ENCODE results near the gene SLC27A4.

SLC27A4 gene

GRCh38 chr9:128339761-128340690 is at the start of gene SLC27A4:
Gene SLC27A4, plus strand, starts transcription at chr9:128340527. Its CDS starts 2,606 bp downstream, at chr9:128343133.
- peak; percentile 80 for DNase-seq

DNA sequence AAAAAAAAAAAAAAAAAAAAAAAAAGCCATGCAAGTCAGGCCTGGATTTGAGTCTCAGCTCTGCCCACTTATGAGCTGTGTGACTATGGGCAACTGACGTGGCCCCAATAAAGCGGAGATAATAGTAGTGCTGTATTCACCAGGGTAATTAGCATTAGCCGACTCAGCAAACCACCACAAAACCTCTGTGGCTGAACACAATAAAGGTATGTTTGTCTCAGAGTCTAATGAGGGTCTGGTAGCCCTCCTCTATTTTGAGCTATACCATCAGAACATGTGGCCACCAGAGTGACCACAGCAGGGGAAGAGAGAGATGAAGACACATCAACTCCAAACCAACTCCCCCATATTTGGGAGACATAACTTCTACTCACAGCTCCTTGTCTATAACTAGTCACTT is 48.3 kb upstream of the SLC27A4 start:
- DNase-seq, result no peak

DNA sequence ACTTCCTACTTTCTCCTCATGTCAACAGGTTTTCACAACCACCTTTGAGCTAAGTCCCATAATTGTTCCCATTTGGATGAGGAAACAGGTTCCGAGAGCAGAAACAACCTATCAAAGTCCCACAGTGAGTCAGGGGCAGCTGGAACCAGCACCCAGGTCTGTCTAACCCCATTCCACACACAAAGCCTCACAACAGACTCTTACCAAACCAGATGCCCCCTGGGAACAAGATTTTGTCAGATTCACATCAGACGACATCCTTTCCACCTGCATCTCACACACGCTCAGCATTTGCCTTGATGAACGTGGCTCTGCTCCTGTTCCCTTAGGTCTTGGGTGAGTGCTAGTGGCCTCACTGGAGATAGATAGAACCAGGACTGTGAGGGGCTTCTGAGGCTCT is 47.2 kb upstream of the SLC27A4 start:
- no peak for DNase-seq

DNA sequence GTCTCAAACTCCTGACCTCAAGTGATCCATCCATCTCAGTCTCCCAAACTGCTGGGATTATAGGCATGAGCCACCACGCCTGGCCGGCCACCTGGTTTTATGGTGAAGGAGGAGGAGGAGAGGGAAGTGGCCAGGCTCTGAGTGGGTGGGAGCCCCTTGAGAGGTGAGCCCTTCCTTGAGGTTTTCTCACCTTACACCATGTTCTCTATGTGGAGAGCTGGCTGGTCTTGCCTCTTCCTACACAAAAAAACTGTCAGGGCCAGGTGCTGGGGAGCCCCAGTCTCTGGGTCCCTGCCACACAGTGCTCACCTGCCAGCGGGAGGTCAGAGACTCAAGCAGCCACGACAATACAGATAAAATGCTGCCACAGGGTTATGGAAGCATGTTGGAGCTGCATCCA is 46.2 kb upstream of the SLC27A4 start:
- DNase-seq, result no peak

- no peak for DNase-seq
These were observed 43.7 kb upstream of the SLC27A4 start for GRCh38 chr9:128296340-128297220.

GRCh38 chr9:128297221-128297773 is 43.0 kb upstream of the SLC27A4 start:
- no peak for DNase-seq

DNA sequence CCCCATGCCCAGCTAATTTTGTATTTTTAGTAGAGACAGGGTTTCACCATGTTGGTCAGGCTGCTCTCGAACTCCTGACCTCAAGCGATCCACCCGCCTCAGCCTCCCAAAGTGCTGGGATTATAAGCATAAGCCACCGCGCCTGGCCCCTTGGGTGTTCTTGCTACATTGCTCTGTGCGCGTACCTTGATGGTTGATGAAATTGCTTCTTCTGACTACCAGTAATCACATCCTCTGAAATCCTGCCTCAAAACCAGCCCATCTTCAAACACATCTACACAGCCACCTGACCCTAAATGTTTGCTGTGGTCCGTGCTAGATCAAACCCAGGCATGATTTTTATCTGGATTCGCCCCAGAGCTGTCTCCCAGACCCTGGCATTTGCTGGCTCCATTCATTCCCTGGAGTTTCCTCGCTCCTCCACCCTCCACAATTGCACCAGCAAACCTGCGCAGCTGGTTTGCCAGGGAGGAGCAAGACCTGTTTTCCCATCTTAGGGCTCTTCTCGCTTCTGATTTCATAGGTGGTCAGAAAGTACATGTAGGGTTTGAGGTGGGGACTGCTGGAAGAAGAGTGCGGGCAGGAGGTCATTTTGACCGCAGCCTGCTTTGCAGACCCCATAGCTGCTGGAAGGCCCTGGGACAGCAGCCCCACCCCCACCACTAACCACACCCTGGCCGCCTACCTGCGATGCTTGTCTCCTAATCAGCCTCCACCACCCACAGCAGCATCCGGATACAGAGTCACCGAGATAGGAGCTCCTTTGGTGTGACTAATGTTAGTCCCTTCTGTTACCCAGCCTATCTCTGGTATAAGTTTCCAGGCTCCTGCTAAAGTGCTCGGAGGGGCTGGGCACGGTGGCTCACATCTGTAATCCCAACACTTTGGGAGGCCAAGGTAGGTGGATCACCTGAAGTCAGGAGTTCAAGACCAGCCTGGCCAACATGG is 41.5 kb upstream of the SLC27A4 start:
- no peak for DNase-seq

DNA sequence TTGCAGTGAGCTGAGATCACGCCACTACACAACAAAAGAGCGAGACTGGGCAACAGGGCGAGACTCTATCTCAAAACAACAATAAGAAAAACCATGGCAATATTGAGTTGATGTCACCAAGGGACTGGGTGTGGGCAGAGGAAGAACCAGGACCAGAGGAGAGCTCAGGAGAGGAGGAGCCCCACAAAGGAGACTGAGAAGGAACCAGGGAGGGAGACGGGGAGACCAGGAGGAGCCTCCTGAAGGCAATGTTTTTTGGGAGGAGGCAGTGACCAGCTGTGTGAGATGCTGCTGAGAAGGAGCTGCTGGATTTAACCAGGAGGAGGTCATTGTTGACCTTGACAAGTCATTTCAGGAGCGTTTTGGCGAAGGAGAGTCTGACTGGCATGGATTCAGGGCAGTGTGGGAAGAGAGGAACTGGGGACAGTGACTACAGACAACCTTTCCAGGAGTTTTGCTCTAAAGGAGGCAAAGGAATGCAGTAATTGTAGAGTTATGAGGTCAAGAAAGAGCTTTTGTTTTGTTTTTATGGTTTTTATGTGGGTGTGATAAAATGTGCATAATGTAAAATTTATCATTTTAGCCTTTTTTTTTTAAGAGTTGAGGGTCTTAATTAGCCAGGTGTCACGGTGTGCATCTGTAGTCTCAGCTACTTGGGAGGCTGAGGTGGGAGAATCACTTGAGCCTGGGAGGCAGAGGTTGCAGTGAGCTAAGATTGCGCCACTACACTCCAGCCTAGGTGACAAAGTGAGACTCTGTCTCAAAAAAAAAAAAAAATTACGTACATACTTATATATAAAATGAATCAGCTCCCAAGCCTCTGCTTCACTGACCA is 36.0 kb upstream of the SLC27A4 start:
- DNase-seq, result no peak

- no peak for DNase-seq
These were observed 35.4 kb upstream of the SLC27A4 start for GRCh38 chr9:128304971-128305288.

- no peak for DNase-seq
These were observed 30.8 kb upstream of the SLC27A4 start for GRCh38 chr9:128309551-128309950.

GRCh38 chr9:128310461-128310860 is 29.9 kb upstream of the SLC27A4 start:
- no peak for DNase-seq

DNA sequence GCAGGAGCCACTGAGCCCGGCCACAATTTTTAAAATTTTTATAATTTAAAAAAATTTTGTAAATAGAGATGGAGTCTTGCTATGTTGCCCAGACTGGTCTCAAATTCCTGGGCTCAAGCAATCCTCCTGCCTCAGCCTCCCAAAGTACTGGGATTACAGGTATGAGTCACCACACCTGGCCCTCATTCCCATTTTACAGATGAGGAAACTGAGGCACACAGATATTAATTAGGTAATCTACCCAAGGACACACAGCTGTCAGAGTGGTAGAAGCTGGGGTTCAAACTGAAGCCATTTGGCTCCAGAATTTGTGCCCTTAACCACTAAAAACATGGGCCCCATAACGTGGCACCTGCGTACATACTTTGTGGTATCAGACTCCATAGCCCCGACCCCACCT is 25.6 kb upstream of the SLC27A4 start:
- no peak for DNase-seq

DNA sequence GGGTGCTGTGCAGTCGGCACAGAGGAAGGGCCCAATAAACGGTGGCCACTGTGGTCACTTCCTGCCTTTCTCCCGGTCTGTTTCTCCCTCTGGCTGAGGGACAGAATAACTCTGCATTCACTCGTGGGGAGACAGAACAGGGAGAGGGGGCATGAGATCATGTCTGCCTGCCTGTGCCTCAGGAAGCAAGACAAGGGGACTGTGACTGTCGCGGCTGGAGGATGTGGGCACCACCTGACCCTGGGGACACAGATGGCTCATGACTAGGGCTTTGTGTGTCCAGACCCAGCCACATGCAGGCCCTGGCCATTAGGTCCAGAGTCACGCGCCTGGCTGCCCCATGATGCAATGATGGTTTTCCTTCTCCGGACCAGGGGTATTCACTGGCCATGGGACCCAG is 23.9 kb upstream of the SLC27A4 start:
- DNase-seq, result no peak

DNA sequence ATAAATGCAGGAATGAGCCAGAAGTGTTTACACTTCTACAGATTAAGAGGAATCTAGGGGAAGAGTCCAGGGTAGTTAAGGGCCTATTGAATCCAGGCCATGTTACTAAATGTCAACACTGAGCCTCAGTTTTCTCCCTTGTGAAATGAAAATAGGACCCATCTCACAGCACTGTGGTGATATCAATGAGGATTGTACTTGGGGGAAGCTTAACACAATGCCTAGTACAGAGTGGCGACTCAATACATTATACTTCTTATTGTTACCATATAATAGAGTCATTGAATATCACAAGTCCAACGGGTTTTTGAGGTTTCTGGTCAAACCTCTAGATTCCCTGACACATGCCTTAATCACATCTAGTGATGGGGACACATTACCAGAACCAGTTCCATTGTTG is 22.7 kb upstream of the SLC27A4 start:
- no peak for DNase-seq

DNA sequence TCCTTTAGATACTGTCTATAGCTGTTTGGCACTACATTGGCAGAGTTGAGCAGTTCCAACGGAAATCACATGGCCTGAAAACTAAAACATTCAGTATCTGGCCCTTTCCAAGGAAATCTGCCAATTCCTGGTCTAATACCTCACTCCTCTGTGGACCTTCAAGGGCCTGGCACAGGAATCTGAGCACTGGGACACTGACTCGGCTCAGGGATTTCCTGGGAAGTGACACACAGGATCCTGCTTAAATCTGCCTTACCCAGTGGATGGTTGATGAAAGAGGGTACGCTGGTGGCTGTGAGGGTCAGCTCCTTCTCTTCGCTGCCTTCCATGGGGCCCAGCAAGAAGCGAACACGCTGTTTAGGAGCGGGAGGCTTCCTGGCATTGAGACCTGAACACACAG is 19.0 kb upstream of the SLC27A4 start:
- no peak for DNase-seq

DNA sequence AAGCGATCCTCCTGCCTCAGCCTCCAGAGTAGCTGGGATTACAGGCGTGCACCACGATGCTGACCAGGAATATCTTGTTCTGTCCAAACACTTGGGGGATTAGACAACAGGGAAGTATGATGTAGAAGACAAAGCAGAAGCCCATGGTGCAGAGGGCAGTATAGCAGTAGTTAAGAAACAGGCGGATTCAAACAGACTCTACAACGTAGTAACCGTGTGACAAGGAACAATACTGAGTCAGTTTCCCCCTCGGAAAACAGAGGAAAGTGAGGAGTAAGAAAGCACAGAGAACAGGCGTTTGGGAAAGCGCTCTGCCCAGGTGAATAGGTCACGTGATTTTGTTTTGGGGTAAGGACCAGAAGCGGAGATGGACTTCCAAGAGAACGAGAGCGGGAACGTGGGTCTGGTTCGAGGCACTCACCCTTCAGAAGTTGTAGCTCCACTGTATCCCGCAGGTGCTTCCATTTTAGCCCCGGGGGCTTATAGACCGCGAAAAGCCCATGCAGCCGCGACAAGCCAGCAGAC is 18.4 kb upstream of the SLC27A4 start:
- no peak for DNase-seq

- DNase-seq, result peak; percentile 90 to 92
These were observed 17.7 kb upstream of the SLC27A4 start, which contains the start of the genes COQ4 and TRUB2 for GRCh38 chr9:128322404-128323211. Gene COQ4, plus strand, starts transcription at chr9:128322839. Its CDS starts 20 bp downstream, at chr9:128322859. Gene TRUB2, minus strand, starts transcription at chr9:128322447. Its CDS starts 39 bp downstream, at chr9:128322408.

- DNase-seq, result no peak
These were observed 17.1 kb upstream of the SLC27A4 start for GRCh38 chr9:128323212-128323730.

- no peak for DNase-seq
These were observed 16.5 kb upstream of the SLC27A4 start for GRCh38 chr9:128323791-128324190.

GRCh38 chr9:128324401-128324800 is 15.9 kb upstream of the SLC27A4 start:
- DNase-seq, result no peak

Measured in stimulated activated CD4-positive, alpha-beta T cell treated with anti-CD3 and anti-CD28 coated beads, Interleukin-4, amount 100 ng/mL, for 4 hours (primary cell).